HG02763 (cell line): ENCODE measurements around the gene ADH4.
"Not testable (repeated sequence)": the region's sequence is repeated elsewhere in the genome, so short reads cannot be mapped to it uniquely, and the experiment has no call there.

ENCODE experiments used
- ATAC-seq: cut with Tn5 transposase; IDR thresholded peaks from one replicate; pipeline ENCODE4 v1.9.1; 2021; ENCODE audit warnings: mild to moderate bottlenecking, moderate library complexity; ENCODE audit not compliant: unreplicated experiment

Gene ADH4

GRCh38 chr4:99084595-99084994, 59.5 kb downstream of the ADH4 start:
- ATAC-seq = no peak

GRCh38 chr4:99082192-99082591, 61.9 kb downstream of the ADH4 start:
- no peak for ATAC-seq

- ATAC-seq = not testable (repeated sequence)
Measured at GRCh38 chr4:99080869-99081268, 63.2 kb downstream of the ADH4 start.

- no peak for ATAC-seq
Measured at GRCh38 chr4:99079625-99080295, 64.3 kb downstream of the ADH4 start.

GRCh38 chr4:99078931-99079624, 65.0 kb downstream of the ADH4 start:
- no peak for ATAC-seq

- ATAC-seq = no peak
Measured at GRCh38 chr4:99078336-99078735, 65.8 kb downstream of the ADH4 start.

GRCh38 chr4:99077177-99077576, 66.9 kb downstream of the ADH4 start:
- no peak for ATAC-seq

- no peak for ATAC-seq
Measured at GRCh38 chr4:99076292-99076976, 67.7 kb downstream of the ADH4 start.

GRCh38 chr4:99074816-99075215, 69.3 kb downstream of the ADH4 start:
- no peak for ATAC-seq
